Measurements from ENCODE around the gene WDFY4. TPM values are rescaled to one million over a fixed set of nuclear protein-coding genes. Genes with fewer than 3 reads are reported as not detected.

Gene WDFY4
- polyA plus RNA-seq, 1 experiment: not detected

DNA sequence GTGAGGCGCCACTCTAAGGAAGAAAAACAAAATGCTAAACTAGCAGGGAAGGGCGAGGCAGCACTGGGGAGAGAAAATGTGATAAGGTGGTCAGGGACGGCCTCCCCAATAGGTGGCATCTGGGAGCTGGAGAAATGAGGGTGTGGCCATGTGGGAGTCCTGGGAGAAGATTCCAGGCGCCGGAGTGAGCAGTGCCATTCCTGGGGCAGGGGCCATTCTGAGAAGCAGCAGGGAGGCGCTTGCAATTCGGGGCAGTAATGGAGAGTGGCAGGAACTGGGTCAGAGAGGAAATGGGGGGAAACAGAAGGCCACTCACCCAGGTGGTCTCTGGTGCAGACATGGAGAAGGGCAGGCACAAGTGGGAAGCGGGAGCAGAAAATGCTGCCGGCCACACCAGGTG is 316.7 kb downstream of the WDFY4 start:
- DNase-seq (ENCODE audit: low read depth): no peak
- H3K27me3 ChIP-seq (ENCODE audit: control insufficient read depth, insufficient read depth, low read length): no peaks in the 10 kb centered on the region
- no peaks in the 10 kb centered on the region for H3K36me3 ChIP-seq (ENCODE audit: control insufficient read depth, insufficient read depth, low read length)
- TF ChIP-seq, protein P1, sequence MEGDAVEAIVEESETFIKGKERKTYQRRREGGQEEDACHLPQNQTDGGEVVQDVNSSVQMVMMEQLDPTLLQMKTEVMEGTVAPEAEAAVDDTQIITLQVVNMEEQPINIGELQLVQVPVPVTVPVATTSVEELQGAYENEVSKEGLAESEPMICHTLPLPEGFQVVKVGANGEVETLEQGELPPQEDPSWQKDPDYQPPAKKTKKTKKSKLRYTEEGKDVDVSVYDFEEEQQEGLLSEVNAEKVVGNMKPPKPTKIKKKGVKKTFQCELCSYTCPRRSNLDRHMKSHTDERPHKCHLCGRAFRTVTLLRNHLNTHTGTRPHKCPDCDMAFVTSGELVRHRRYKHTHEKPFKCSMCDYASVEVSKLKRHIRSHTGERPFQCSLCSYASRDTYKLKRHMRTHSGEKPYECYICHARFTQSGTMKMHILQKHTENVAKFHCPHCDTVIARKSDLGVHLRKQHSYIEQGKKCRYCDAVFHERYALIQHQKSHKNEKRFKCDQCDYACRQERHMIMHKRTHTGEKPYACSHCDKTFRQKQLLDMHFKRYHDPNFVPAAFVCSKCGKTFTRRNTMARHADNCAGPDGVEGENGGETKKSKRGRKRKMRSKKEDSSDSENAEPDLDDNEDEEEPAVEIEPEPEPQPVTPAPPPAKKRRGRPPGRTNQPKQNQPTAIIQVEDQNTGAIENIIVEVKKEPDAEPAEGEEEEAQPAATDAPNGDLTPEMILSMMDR (IDR thresholded peaks at IDR 0.05; ENCODE audit: insufficient read depth, low read depth, low read length): no peak
- POLR2A ChIA-PET: no interaction called here
- H3K4me3 ChIP-seq (ENCODE audit: low read depth, low read length): no peak overlapping the region
- CTCF ChIA-PET: no interaction called here

DNA sequence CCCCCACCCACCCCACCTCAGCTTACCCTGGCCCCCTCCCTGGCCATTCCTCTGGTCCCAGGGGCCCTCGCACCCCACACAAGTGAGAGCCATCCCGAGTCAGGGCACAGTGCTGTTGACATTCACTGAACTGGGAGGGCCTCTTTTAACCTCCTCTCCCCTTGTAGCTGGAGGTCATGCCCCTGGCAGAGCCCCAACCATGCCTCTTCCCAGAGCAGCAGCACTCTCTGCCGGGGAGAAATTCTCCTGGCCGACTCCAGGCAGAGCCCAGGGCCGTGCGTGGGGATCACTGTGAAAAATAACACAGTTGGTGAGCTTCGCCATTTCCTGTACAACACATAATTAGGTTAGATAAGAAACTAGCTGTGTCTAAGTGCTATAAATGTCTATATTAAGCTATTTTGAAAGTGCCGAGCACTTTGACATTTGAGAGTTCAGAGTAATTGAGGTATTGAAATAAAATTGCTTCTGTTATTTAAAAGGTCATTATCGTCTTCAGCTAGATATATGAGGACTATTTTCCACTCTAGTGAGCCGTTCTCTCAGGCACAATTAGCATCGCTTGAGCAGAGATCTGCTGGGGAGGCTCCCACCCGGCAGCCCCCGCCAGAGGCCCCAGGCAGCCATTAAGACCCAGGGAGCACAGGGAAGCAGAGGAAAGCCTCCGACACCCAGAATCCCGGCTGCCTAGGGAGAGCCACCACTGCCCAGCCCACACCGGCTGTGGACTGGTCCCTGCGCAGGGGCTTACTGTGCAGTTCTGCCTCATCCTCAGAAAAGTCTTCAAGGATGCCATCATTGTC is 317.4 kb downstream of the WDFY4 start:
- POLR2A ChIA-PET: no interaction called here

DNA sequence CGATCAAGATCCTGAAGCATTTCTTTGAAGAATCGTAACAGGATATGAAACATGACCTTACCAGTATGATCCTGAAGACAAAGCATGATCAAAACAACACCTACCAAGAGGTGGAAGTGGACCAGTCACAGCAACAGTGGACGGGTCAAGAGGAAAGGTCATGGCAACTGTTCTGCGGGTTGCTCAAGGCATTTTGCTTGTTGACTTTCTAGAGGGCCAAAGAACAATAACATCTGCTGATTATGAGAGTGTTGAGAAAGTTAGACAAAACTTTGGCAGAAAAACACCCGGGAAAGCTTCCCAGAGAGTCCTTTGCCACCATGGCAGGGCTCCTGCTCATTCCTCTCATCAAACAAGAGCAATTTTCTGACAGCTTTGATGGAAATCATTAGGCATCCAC is 320.6 kb downstream of the WDFY4 start:
- POLR2A ChIA-PET: no interaction called here
- Histone ChIP-seq H3K4me3 (ENCODE audit: low read depth, low read length) (no peak overlapping the region), H3K36me3 (ENCODE audit: control insufficient read depth, insufficient read depth, low read length) (no peaks in the 10 kb centered on the region), H3K27me3 (ENCODE audit: control insufficient read depth, insufficient read depth, low read length) (peaks cover 6% of the 10 kb centered on the region)
- DNase-seq (ENCODE audit: low read depth): no peak
- CTCF ChIA-PET: interaction anchor here (0.7 kb wide), 1 partner anchor 159 kb away, joined by 3 read pairs; no protein-coding TSS in a partner anchor
- TF ChIP-seq, protein P1 (IDR thresholded peaks at IDR 0.05; ENCODE audit: insufficient read depth, low read depth, low read length): no peak

More for the DNA sequence above, 317.4 kb downstream of the WDFY4 start:
- H3K27me3 ChIP-seq (ENCODE audit: control insufficient read depth, insufficient read depth, low read length): 0 out of 2 replicates have a peak, but pooled peaks cover under 1% of the 10 kb centered on the region
- TF ChIP-seq, protein P1 (IDR thresholded peaks at IDR 0.05; ENCODE audit: insufficient read depth, low read depth, low read length): no peak
- no peak overlapping the region for H3K4me3 ChIP-seq (ENCODE audit: low read depth, low read length)
- H3K36me3 ChIP-seq (ENCODE audit: control insufficient read depth, insufficient read depth, low read length): no peaks in the 10 kb centered on the region
- CTCF ChIA-PET: no interaction called here
- no peak for DNase-seq (ENCODE audit: low read depth)

DNA sequence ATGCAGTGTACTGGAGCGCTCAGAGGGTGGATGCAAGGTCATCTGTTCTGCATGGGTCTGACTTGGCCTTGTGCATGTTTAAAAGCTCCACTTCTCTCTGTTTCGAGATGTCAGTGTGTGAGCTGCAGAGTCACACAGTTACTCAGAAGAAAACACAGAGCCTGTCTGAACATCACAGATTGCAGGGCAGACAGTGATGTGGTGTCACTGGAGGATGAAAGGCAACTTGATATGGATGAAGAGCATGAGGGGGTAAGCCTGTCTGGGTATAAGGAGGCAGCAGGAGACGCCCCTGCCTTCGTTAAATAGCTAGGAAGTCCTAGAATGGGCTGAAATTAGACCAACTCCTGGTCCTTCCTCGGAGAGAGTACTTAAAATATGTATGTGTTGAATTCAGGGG is 322.5 kb downstream of the WDFY4 start:
- CTCF ChIA-PET: interaction anchor here (3.2 kb wide), 1 partner anchor 25 kb away, joined by 12 read pairs; no protein-coding TSS in a partner anchor
- DNase-seq (ENCODE audit: low read depth): no peak
- Histone ChIP-seq H3K27me3 (ENCODE audit: control insufficient read depth, insufficient read depth, low read length) (peaks cover 6% of the 10 kb centered on the region), H3K36me3 (ENCODE audit: control insufficient read depth, insufficient read depth, low read length) (no peaks in the 10 kb centered on the region), H3K4me3 (ENCODE audit: low read depth, low read length) (no peak overlapping the region)
- TF ChIP-seq, protein P1 (IDR thresholded peaks at IDR 0.05; ENCODE audit: insufficient read depth, low read depth, low read length): no peak
- POLR2A ChIA-PET: no interaction called here

DNA sequence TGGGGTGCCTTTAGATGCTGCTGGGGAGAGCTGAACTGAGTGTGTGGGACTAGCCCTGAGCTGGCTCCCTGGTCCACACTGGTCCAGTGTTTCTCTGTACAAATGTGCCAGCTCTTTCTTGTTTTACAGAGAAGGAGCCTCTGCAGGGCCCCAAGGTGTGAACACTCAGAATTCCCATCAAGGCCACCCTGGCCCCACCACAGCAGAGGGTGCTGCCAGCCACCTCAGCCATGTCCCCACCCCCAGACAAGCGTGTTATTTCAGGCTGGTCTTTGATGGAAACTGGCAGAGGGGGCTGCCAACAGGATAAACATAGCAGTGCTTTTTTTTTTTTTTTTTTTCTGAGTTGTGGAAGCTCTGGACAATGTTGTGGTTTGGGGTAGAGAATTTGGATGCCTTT is 323.4 kb downstream of the WDFY4 start:
- Histone ChIP-seq H3K4me3 (ENCODE audit: low read depth, low read length) (no peak overlapping the region), H3K36me3 (ENCODE audit: control insufficient read depth, insufficient read depth, low read length) (no peaks in the 10 kb centered on the region), H3K27me3 (ENCODE audit: control insufficient read depth, insufficient read depth, low read length) (peaks cover 6% of the 10 kb centered on the region)
- POLR2A ChIA-PET: no interaction called here
- TF ChIP-seq, protein P1 (IDR thresholded peaks at IDR 0.05; ENCODE audit: insufficient read depth, low read depth, low read length): no peak
- CTCF ChIA-PET: interaction anchor here (3.2 kb wide), 1 partner anchor 26 kb away, joined by 12 read pairs; no protein-coding TSS in a partner anchor
- DNase-seq (ENCODE audit: low read depth): no peak
